Right atrium auricular region (tissue), 2 donors: ENCODE data around the gene ZC3HAV1L. TPM values are rescaled to one million over a fixed set of nuclear protein-coding genes. Genes with fewer than 3 reads are reported as not detected.

Experiments
- DNase-seq: peaks from one replicate; pipeline ENCODE4 v3.0.0-alpha.2; 2019; ENCODE audit warnings: low spot score
- H3K27ac ChIP-seq, 2 donors: fragments of 200-600 bp; sonication (generic); 1 replicate in 1 of 2; 2 replicates in 1 of 2; pipeline ENCODE4 v1.5.1; 2016 to 2019
- H3K27me3 ChIP-seq, 2 donors: fragments of 200-600 bp; sonication (generic); one replicate each; pipeline versions ENCODE4 v1.5.1 to v1.6.0; 2017 to 2019
- H3K36me3 ChIP-seq: fragments of 200-600 bp; sonication (generic); one replicate; pipeline ENCODE4 v1.5.1; 2016
- H3K4me1 ChIP-seq, 2 donors: fragments of 200-600 bp; sonication (generic); one replicate each; pipeline versions ENCODE4 v1.5.1 to v1.6.0; 2017 to 2019
- H3K4me3 ChIP-seq, 2 donors: fragments of 200-600 bp; sonication (generic); 1 replicate in 1 of 2; 2 replicates in 1 of 2; pipeline ENCODE4 v1.5.1; 2017 to 2019; ENCODE audit warnings: mild to moderate bottlenecking in 1 of 2, moderate library complexity in 1 of 2
- H3K9me3 ChIP-seq, 2 donors: fragments of 200-600 bp; sonication (generic); one replicate each; pipeline ENCODE4 v1.5.1; 2019
- CTCF ChIP-seq, 2 donors: fragments of 200-600 bp; sonication (generic); IDR thresholded peaks; one replicate each; pipeline ENCODE4 v1.5.1; 2019; ENCODE audit warnings: antibody characterized with exemption in 2 of 2
- total RNA-seq, 2 donors: library from RNA; depleted of rRNA; stranded (reverse); fragments of >200 nt; gene quantifications; one replicate each; pipeline ENCODE4 v1.1.0, GENCODE V29; 2016

The ZC3HAV1L gene
- total RNA-seq, 2 donors from 2014 or later = 7.3 to 9.4 TPM

GRCh38 chr7:139044813-139045794 lies 9.3 kb upstream of the ZC3HAV1L start:
- Histone ChIP-seq H3K27ac (no peak overlapping the region), H3K9me3 (no peaks in the 10 kb centered on the region), H3K4me3 (no peak overlapping the region), H3K4me1 (no peaks in the 10 kb centered on the region), H3K27me3 (no peaks in the 10 kb centered on the region), H3K36me3 (peaks cover 12% of the 10 kb centered on the region)
- no peak for DNase-seq
- no peak for TF ChIP-seq CTCF (IDR thresholded peaks at IDR 0.05)

DNA sequence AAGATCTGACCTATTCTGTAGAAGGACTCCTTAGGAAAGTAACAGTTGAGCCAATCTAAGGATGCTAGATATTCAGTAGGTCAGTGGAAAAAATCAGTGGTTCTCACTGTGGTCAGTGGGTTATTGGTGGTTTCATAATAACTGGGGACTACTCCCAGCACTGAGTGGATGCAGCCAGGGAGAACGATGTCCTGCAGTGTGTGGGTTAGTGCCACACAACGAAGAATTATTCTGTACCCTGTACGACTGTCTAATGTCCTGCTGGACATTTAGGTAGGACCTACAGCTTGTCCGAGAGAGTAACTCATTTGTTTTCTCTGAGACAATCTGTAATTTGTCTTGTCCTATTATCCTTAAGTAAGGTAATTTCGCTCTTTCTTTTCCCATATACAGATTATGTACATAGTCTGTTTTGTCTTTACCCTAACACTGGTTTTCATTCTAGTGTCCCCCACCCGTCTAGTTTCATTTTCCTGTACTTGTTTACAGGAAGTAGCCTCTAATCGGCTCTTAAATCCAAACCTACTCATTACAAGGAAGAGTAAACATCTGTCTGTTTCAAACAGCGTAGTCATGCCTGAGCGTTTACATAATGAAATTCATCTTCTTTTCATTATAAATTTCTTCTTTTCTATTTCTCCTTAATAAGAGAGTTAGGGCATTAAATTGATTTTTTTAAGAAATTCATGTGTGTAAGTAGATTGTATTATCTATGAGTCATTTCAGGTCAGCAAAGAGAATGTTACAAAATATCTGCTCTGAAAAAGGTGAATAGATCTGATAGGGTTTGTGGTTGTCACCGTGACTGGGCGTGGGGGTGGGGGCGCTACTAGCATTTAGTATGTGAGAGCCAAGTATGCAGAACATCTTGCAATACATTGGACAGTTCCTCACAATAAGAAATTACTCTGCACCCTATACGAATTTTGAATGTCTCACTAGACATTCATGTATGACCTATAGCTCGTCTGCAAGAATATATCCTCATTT lies 8.3 kb upstream of the ZC3HAV1L start:
- H3K27me3 ChIP-seq = no peaks in the 10 kb centered on the region
- no peak overlapping the region for H3K27ac ChIP-seq
- no peak for TF ChIP-seq CTCF (IDR thresholded peaks at IDR 0.05)
- no peak overlapping the region for H3K4me3 ChIP-seq
- no peaks in the 10 kb centered on the region for H3K9me3 ChIP-seq
- no peaks in the 10 kb centered on the region for H3K4me1 ChIP-seq
- H3K36me3 ChIP-seq = peaks cover 3% of the 10 kb centered on the region
- DNase-seq = no peak

DNA sequence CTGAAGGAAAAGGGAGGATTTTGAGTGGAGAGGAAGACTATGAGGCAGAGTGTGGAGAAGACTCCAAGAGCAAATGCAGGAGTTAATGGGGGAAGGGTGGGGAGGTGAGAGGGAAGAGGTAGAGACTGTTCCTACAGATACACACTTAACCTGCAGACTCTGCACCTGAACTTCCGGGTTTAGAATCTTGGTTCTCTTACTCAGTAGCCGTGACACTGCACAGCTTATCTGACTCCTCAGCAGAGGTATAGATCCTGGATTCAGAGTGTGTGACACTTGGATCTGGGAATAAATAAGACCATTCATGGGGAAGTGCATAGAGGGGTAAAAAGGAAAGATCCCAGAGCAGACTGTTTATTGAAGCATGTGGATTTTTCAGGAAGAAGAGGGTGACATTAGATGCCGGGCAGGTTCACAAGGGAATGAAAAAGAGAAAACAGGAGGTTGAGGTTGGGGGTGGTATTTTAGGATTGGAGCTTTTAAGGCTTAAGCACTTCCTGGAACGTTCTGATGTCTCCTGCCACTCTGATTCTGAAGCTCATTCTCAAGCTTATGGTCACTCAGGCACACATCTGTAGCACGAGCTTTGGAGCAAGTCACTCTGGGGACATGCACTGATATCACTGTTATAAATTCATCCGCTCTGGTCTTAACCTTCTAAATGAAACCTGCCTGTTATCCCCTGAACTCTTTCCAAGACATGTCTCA lies 5.7 kb upstream of the ZC3HAV1L start:
- Histone ChIP-seq H3K4me1 (peaks cover 0 to under 1% of the 10 kb centered on the region in 2 donors), H3K36me3 (no peaks in the 10 kb centered on the region), H3K27me3 (no peaks in the 10 kb centered on the region), H3K4me3 (no peak overlapping the region), H3K9me3 (no peaks in the 10 kb centered on the region), H3K27ac (no peak overlapping the region)
- DNase-seq = no peak
- TF ChIP-seq CTCF (IDR thresholded peaks at IDR 0.05) = no peak

DNA sequence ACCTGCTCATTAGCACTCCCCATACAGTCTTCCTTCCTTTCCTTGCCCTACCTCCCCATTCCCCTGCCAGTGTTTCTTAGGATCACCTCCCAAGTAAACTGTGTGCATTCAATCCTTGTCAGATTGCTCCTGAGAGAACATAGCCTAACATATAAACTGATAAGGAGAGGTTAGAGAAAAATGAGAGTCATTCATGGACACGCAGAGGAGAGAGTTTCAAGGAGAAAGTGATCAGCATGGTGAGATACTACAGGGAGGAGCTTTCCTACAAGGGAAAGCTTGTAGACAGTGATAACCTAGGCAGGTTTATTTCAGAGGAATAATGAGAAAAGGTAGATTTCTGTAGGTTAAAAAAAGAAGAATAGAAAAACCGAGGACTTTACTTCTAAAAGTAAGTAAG lies 2.8 kb upstream of the ZC3HAV1L start:
- Histone ChIP-seq H3K27ac (no peak overlapping the region), H3K4me3 (no peak overlapping the region), H3K9me3 (no peaks in the 10 kb centered on the region), H3K36me3 (no peaks in the 10 kb centered on the region), H3K27me3 (no peaks in the 10 kb centered on the region), H3K4me1 (peaks cover 0 to 21% of the 10 kb centered on the region in 2 donors)
- TF ChIP-seq CTCF (IDR thresholded peaks at IDR 0.05) = no peak
- no peak for DNase-seq

GRCh38 chr7:139036901-139037300 lies 1.1 kb upstream of the ZC3HAV1L start:
- H3K27ac ChIP-seq = no peak overlapping the region
- TF ChIP-seq CTCF (IDR thresholded peaks at IDR 0.05) = no peak
- peaks cover 6% of the 10 kb centered on the region for H3K36me3 ChIP-seq
- H3K9me3 ChIP-seq = no peaks in the 10 kb centered on the region
- peaks cover 0 to 21% of the 10 kb centered on the region in 2 donors for H3K4me1 ChIP-seq
- H3K27me3 ChIP-seq = no peaks in the 10 kb centered on the region
- no peak overlapping the region for H3K4me3 ChIP-seq
- no peak for DNase-seq
